IMR-90 (cell line): Measurements from ENCODE around the gene PNKD. TPM values are rescaled to one million over a fixed set of nuclear protein-coding genes. Genes with fewer than 3 reads are reported as not detected.
"Not testable (repeated sequence)": the region's sequence is repeated elsewhere in the genome, so short reads cannot be mapped to it uniquely, and the experiment has no call there.

ENCODE experiments used
- ATAC-seq: fragments of 200-7000 bp; cut with Tn5 transposase; 2 replicates; pipeline ENCODE4 v1.9.1; 2020; ENCODE audit warnings: low read depth, mild to moderate bottlenecking, moderate library complexity
- BruUV-seq: library from RNA; stranded (reverse); fragments of 400-500 nt; replicated peaks from 2 replicates; lab custom pipeline; 2021; lab: Mats Ljungman, UMichigan
- CTCF ChIA-PET: fragments of 300-600 bp; formaldehyde crosslinking; extraction: SDS; loops from one replicate; lab custom pipeline; 2021; ENCODE audit warnings: antibody characterized with exemption; lab: Yijun Ruan, JAX
- POLR2A ChIA-PET: fragments of 300-600 bp; sonication (Branson Sonifier 250); formaldehyde crosslinking; loops from one replicate; lab custom pipeline; 2022; ENCODE audit warnings: antibody characterized with exemption; ENCODE audit not compliant: unreplicated experiment; lab: Charles Lee
- DNase-seq: peaks from one replicate; pipeline ENCODE4 v3.0.0; 2013
- H2AFZ ChIP-seq: replicated peaks from 2 replicates; pipeline ENCODE3; 2013; ENCODE audit warnings: low read length, mild to moderate bottlenecking; ENCODE audit not compliant: poor library complexity
- H2AK5ac ChIP-seq: 2 replicates; pipeline ENCODE4 v1.6.1; 2013; ENCODE audit warnings: low read depth, low read length, inconsistent platforms
- H2AK9ac ChIP-seq: replicated peaks from 2 replicates; pipeline ENCODE3; 2013; ENCODE audit warnings: mild to moderate bottlenecking, low read depth, low read length, moderate library complexity; ENCODE audit not compliant: poor library complexity
- H2BK120ac ChIP-seq: 2 replicates; pipeline ENCODE4 v1.6.1; 2013; ENCODE audit warnings: low read depth, low read length, inconsistent platforms
- H2BK15ac ChIP-seq: 3 replicates; pipeline ENCODE4 v1.6.1; 2013; ENCODE audit warnings: low read depth, low read length, inconsistent platforms
- H2BK20ac ChIP-seq: 2 replicates; pipeline ENCODE4 v1.6.1; 2013; ENCODE audit warnings: low read depth, mild to moderate bottlenecking, inconsistent platforms, low read length, moderate library complexity
- H2BK5ac ChIP-seq: 2 replicates; pipeline ENCODE4 v1.6.1; 2013; ENCODE audit warnings: mild to moderate bottlenecking, low read depth, low read length, inconsistent platforms; ENCODE audit not compliant: poor library complexity, severe bottlenecking
- H3K14ac ChIP-seq: replicated peaks from 2 replicates; pipeline ENCODE4 v1.6.1; 2013; ENCODE audit warnings: low read depth, low read length, inconsistent platforms
- H3K18ac ChIP-seq: 2 replicates; pipeline ENCODE4 v1.6.1; 2013; ENCODE audit warnings: low read depth, low read length, control low read depth
- H3K23ac ChIP-seq: 2 replicates; pipeline ENCODE4 v1.6.1; 2013; ENCODE audit warnings: low read depth, low read length, inconsistent platforms
- H3K27ac ChIP-seq: 2 replicates; pipeline ENCODE4 v1.5.1; 2013; ENCODE audit warnings: mild to moderate bottlenecking, control low read depth, low read length; ENCODE audit not compliant: insufficient read depth
- H3K27me3 ChIP-seq: 2 replicates; pipeline ENCODE4 v1.6.1; 2013; ENCODE audit warnings: low read length; ENCODE audit not compliant: control insufficient read depth, insufficient read depth
- H3K36me3 ChIP-seq: 2 replicates; pipeline ENCODE4 v1.6.1; 2013; ENCODE audit warnings: low read length, mixed read lengths; ENCODE audit not compliant: control insufficient read depth, insufficient read depth
- H3K4ac ChIP-seq: 2 replicates; pipeline ENCODE4 v1.6.1; 2013; ENCODE audit warnings: low read depth, low read length, inconsistent platforms
- H3K4me1 ChIP-seq: 2 replicates; pipeline ENCODE4 v1.6.1; 2013; ENCODE audit warnings: low read length, mixed read lengths; ENCODE audit not compliant: control insufficient read depth, insufficient read depth
- H3K4me2 ChIP-seq: 2 replicates; pipeline ENCODE4 v1.6.1; 2013; ENCODE audit warnings: low read depth, mild to moderate bottlenecking, control low read depth, low read length, moderate library complexity
- H3K4me3 ChIP-seq: 2 replicates; pipeline ENCODE4 v1.5.1; 2013; ENCODE audit warnings: low read depth, mild to moderate bottlenecking, control low read depth, low read length, moderate library complexity; ENCODE audit not compliant: insufficient read depth
- H3K56ac ChIP-seq: 2 replicates; pipeline ENCODE4 v1.6.1; 2013; ENCODE audit warnings: low read length, inconsistent platforms; ENCODE audit not compliant: insufficient read depth; ENCODE audit errors: extremely low read depth
- H3K79me1 ChIP-seq, 2 experiments: 2 replicates each; pipeline ENCODE4 v1.6.1; 2013; ENCODE audit warnings: low read length in 2 of 2, inconsistent platforms in 1 of 2, low read depth in 1 of 2
- H3K9ac ChIP-seq: 2 replicates; pipeline ENCODE4 v1.6.1; 2013; ENCODE audit warnings: low read depth, low read length, control low read depth
- H3K9me1 ChIP-seq: 2 replicates; pipeline ENCODE4 v1.6.1; 2013; ENCODE audit warnings: low read length, inconsistent platforms; ENCODE audit not compliant: insufficient read depth
- H3K9me3 ChIP-seq: 2 replicates; pipeline ENCODE4 v1.6.1; 2013; ENCODE audit warnings: low read length; ENCODE audit not compliant: control insufficient read depth, insufficient read depth
- H4K20me1 ChIP-seq: 2 replicates; pipeline ENCODE4 v1.6.1; 2013; ENCODE audit warnings: low read length, inconsistent platforms; ENCODE audit not compliant: insufficient read depth
- H4K5ac ChIP-seq: 2 replicates; pipeline ENCODE4 v1.6.1; 2013; ENCODE audit warnings: mild to moderate bottlenecking, low read depth, low read length, control low read depth
- H4K8ac ChIP-seq, 2 experiments: 2 replicates each; pipeline ENCODE4 v1.6.1; 2013; ENCODE audit warnings: low read depth in 2 of 2, low read length in 2 of 2, control low read depth in 1 of 2, inconsistent platforms in 1 of 2
- H4K91ac ChIP-seq: 2 replicates; pipeline ENCODE4 v1.6.1; 2013; ENCODE audit warnings: low read depth, low read length, inconsistent platforms; ENCODE audit not compliant: insufficient read depth
- CHD1 ChIP-seq: IDR thresholded peaks from 2 replicates; pipeline ENCODE4 v1.6.1; 2012; ENCODE audit warnings: low read depth, low read length, improper control_type of control experiment
- MAZ ChIP-seq: IDR thresholded peaks from 2 replicates; pipeline ENCODE4 v1.6.1; 2012; ENCODE audit warnings: low read depth, mild to moderate bottlenecking, low read length, improper control_type of control experiment, moderate library complexity, borderline replicate concordance
- NFE2L2 ChIP-seq: fragments of 150-350 bp; IDR thresholded peaks from 2 replicates; pipeline ENCODE4 v1.6.1; 2016; ENCODE audit warnings: low read depth, mild to moderate bottlenecking, low read length
- POLR2A ChIP-seq: IDR thresholded peaks from 2 replicates; pipeline ENCODE4 v1.6.1; 2012; ENCODE audit warnings: mild to moderate bottlenecking, low read depth, low read length
- RFX5 ChIP-seq: IDR thresholded peaks from 2 replicates; pipeline ENCODE4 v1.8.0; 2012; ENCODE audit warnings: low read depth, mild to moderate bottlenecking, low read length, moderate library complexity
- WGBS, 2 experiments: methylation state at CpG; one replicate each; pipeline versions ENCODE4 v1.1.5 to v1.1.7; 2013; ENCODE audit warnings: missing lambda C conversion rate in 2 of 2; ENCODE audit not compliant: insufficient read length in 1 of 2; ENCODE audit errors: extremely low coverage in 2 of 2; 5-methylcytosine and 5-hydroxymethylcytosine counted together
- dilution Hi-C: fragments of 300-500 bp; cut with HindIII; formaldehyde crosslinking; loops from one replicate; pipeline ENCODE4 v1.14.3; 2018; ENCODE audit warnings: low sequenced_read_pairs; ENCODE audit not compliant: unreplicated experiment
- in situ Hi-C: fragments of 300-500 bp; cut with MboI; formaldehyde crosslinking; loops from 3 replicates; pipeline ENCODE4 v1.14.3; 2019; ENCODE audit warnings: low sequenced_read_pairs, inconsistent platforms, mixed read lengths
- intact Hi-C: fragments of 100-400 bp; cut with micrococcal nuclease; formaldehyde crosslinking; loops from 2 replicates; pipeline ENCODE4 v1.10.0; 2022
- polyA plus RNA-seq, 3 experiments: library from polyadenylated mRNA; depleted of rRNA; stranded (reverse); fragments of >200 nt; gene quantifications; 2 replicates each; pipeline ENCODE4 v1.2.3, GENCODE V29; 2012; ENCODE audit warnings: low replicate concordance in 1 of 3
- total RNA-seq: library from RNA; depleted of rRNA; stranded (reverse); fragments of >200 nt; gene quantifications from 2 replicates; pipeline ENCODE4 v1.2.3, GENCODE V29; 2012
- TF ChIP-seq, protein P1 (sequence below): fragments of 150-350 bp; IDR thresholded peaks from 2 replicates; pipeline ENCODE4 v1.6.1; 2017; ENCODE audit warnings: mild to moderate bottlenecking, antibody characterized with exemption, low read length, low read depth
- TF ChIP-seq, protein P2 (sequence below): fragments of 150-350 bp; IDR thresholded peaks from 2 replicates; pipeline ENCODE4 v1.6.1; 2016; ENCODE audit warnings: low read depth, mild to moderate bottlenecking, low read length, moderate library complexity, borderline replicate concordance

The PNKD gene
- total and polyA plus RNA-seq, 2 of the 4 experiments (the other 2 are of a cell fraction), result 19.2 to 68.5 TPM

DNA sequence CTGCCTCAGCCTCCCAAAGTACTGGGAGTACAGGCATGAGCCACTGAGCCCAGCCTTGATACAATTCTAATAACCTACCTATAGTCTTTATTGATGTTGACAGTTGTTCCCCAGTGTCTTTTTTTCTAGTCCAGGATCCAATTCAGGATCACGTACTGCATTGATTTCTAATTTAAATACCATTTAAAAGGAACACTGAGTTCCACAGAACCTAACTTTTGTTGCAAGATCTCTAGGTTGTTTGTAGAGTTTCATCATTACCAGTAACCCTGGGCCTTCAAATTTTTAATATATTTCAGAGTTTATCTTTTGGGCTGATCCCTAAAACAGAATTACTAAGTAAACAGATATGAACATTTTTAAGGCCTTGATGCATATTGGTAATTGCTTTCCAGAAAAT, 43.0 kb downstream of the PNKD start:
- no peaks in the 10 kb centered on the region for H3K79me1 ChIP-seq
- H3K4me1 ChIP-seq, result peaks cover 8% of the 10 kb centered on the region
- H4K5ac ChIP-seq, result no peak overlapping the region
- no peak overlapping the region for H3K27ac ChIP-seq
- H2AK5ac ChIP-seq, result no peak overlapping the region
- POLR2A ChIA-PET, result no interaction called here
- CTCF ChIA-PET, result no interaction called here
- H3K14ac ChIP-seq, result no peak overlapping the region
- DNase-seq, result no peak
- H4K8ac ChIP-seq, result no peak overlapping the region
- H3K56ac ChIP-seq, result no peak overlapping the region
- no peaks in the 10 kb centered on the region for H3K27me3 ChIP-seq
- no peak overlapping the region for H2BK15ac ChIP-seq
- 0 out of 2 replicates have a peak, but pooled peaks cover 8% of the 10 kb centered on the region for H3K9me1 ChIP-seq
- no peaks in the 10 kb centered on the region for H3K9me3 ChIP-seq
- no TSS peak for BruUV-seq
- dilution Hi-C loops (no loop called here), intact Hi-C loops (no loop called here), in situ Hi-C loops (loop anchor here (5.0 kb wide), 1 partner anchor 39 kb away; no protein-coding TSS in a partner anchor)
- H3K18ac ChIP-seq, result no peak overlapping the region
- WGBS, 2 experiments, result no CpG with 5 or more reads among the region's 1 CpG
- no peak overlapping the region for H3K23ac ChIP-seq
- H2BK20ac ChIP-seq, result no peak overlapping the region
- H2BK120ac ChIP-seq, result no peak overlapping the region
- H3K4me3 ChIP-seq, result no peak overlapping the region
- H3K9ac ChIP-seq, result no peak overlapping the region
- no peak for TF ChIP-seq POLR2A
- TF ChIP-seq, protein P1, sequence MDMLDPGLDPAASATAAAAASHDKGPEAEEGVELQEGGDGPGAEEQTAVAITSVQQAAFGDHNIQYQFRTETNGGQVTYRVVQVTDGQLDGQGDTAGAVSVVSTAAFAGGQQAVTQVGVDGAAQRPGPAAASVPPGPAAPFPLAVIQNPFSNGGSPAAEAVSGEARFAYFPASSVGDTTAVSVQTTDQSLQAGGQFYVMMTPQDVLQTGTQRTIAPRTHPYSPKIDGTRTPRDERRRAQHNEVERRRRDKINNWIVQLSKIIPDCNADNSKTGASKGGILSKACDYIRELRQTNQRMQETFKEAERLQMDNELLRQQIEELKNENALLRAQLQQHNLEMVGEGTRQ, result no peak
- TF ChIP-seq NFE2L2, result no peak
- TF ChIP-seq RFX5, result no peak
- no peak for TF ChIP-seq MAZ
- TF ChIP-seq, protein P2, sequence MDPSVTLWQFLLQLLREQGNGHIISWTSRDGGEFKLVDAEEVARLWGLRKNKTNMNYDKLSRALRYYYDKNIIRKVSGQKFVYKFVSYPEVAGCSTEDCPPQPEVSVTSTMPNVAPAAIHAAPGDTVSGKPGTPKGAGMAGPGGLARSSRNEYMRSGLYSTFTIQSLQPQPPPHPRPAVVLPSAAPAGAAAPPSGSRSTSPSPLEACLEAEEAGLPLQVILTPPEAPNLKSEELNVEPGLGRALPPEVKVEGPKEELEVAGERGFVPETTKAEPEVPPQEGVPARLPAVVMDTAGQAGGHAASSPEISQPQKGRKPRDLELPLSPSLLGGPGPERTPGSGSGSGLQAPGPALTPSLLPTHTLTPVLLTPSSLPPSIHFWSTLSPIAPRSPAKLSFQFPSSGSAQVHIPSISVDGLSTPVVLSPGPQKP, result no peak
- no peak for TF ChIP-seq CHD1
- no peak overlapping the region for H2AFZ ChIP-seq
- no peak overlapping the region for H2AK9ac ChIP-seq
- H4K91ac ChIP-seq, result no peak overlapping the region
- no peaks in the 10 kb centered on the region for H3K36me3 ChIP-seq
- H3K4ac ChIP-seq, result no peak overlapping the region
- H4K20me1 ChIP-seq, result no peaks in the 10 kb centered on the region
- no peak for ATAC-seq
- H3K4me2 ChIP-seq, result no peak overlapping the region
- no peak overlapping the region for H2BK5ac ChIP-seq

DNA sequence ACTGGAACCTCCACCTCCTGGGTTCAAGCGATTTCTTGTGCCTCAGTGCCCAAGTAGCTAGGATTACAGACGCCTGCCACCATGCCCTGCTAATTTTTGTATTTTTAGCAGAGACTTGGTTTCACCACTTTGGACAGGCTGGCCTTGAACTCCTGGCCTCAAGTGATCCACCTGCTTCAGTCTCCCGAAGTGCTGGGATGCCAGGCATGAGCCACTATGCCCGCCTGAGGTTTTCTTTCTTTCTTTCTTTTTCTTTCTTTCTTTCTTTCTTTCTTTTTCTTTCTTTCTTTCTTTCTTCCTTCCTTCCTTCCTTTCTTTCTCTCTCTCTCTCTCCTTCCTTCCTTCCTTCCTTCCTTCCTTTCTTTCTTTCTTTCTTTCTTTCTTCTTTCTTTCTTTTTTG, 44.4 kb downstream of the PNKD start:
- DNase-seq, H3K56ac ChIP-seq, H4K20me1 ChIP-seq, H3K23ac ChIP-seq, H3K18ac ChIP-seq, H2BK20ac ChIP-seq, H3K9ac ChIP-seq, H3K79me1 ChIP-seq, H4K5ac ChIP-seq, H3K14ac ChIP-seq, H3K9me3 ChIP-seq, H3K9me1 ChIP-seq, H4K91ac ChIP-seq, H2BK120ac ChIP-seq, H3K4me2 ChIP-seq, H2BK15ac ChIP-seq, H2AFZ ChIP-seq, H3K36me3 ChIP-seq, H2AK9ac ChIP-seq, H3K4ac ChIP-seq, H4K8ac ChIP-seq, intact Hi-C loops, H3K27ac ChIP-seq, POLR2A ChIA-PET, BruUV-seq, H3K4me3 ChIP-seq, dilution Hi-C loops, H3K27me3 ChIP-seq, ATAC-seq, H3K4me1 ChIP-seq, H2BK5ac ChIP-seq, H2AK5ac ChIP-seq: not testable (repeated sequence)
- in situ Hi-C loops, result loop anchor here (5.0 kb wide), 1 partner anchor 38 kb away; no protein-coding TSS in a partner anchor
- WGBS, 2 experiments, result no CpG with 5 or more reads among the region's 4 CpGs
- CTCF ChIA-PET, result interaction anchor here (1.7 kb wide), 1 partner anchor 42 kb away, joined by 3 read pairs; the partner anchor contains the start of gene CATIP
